Right atrium auricular region (tissue), 2 donors: ENCODE results near the gene ANGPTL2. TPM values are rescaled to one million over a fixed set of nuclear protein-coding genes. Genes with fewer than 3 reads are reported as not detected.

Experiments used
- DNase-seq: peaks from one replicate; pipeline ENCODE4 v3.0.0-alpha.2; 2019; ENCODE audit warnings: low spot score
- H3K27ac ChIP-seq, 2 donors: fragments of 200-600 bp; sonication (generic); 1 replicate in 1 of 2; 2 replicates in 1 of 2; pipeline ENCODE4 v1.5.1; 2016 to 2019
- H3K27me3 ChIP-seq, 2 donors: fragments of 200-600 bp; sonication (generic); one replicate each; pipeline versions ENCODE4 v1.5.1 to v1.6.0; 2017 to 2019
- H3K36me3 ChIP-seq: fragments of 200-600 bp; sonication (generic); one replicate; pipeline ENCODE4 v1.5.1; 2016
- H3K4me1 ChIP-seq, 2 donors: fragments of 200-600 bp; sonication (generic); one replicate each; pipeline versions ENCODE4 v1.5.1 to v1.6.0; 2017 to 2019
- H3K4me3 ChIP-seq, 2 donors: fragments of 200-600 bp; sonication (generic); 1 replicate in 1 of 2; 2 replicates in 1 of 2; pipeline ENCODE4 v1.5.1; 2017 to 2019; ENCODE audit warnings: mild to moderate bottlenecking in 1 of 2, moderate library complexity in 1 of 2
- H3K9me3 ChIP-seq, 2 donors: fragments of 200-600 bp; sonication (generic); one replicate each; pipeline ENCODE4 v1.5.1; 2019
- CTCF ChIP-seq, 2 donors: fragments of 200-600 bp; sonication (generic); IDR thresholded peaks; one replicate each; pipeline ENCODE4 v1.5.1; 2019; ENCODE audit warnings: antibody characterized with exemption in 2 of 2
- total RNA-seq, 2 donors: library from RNA; depleted of rRNA; stranded (reverse); fragments of >200 nt; gene quantifications; one replicate each; pipeline ENCODE4 v1.1.0, GENCODE V29; 2016

The ANGPTL2 gene
- total RNA-seq, 2 donors from 2014 or later, result 42.8 to 55.8 TPM

GRCh38 chr9:127139775-127140174, 17.3 kb upstream of the ANGPTL2 start:
- H3K27me3 ChIP-seq, result no peaks in the 10 kb centered on the region
- no peak for DNase-seq
- H3K36me3 ChIP-seq, result no peaks in the 10 kb centered on the region
- H3K9me3 ChIP-seq, result no peaks in the 10 kb centered on the region
- H3K4me1 ChIP-seq, result peaks cover 0 to 33% of the 10 kb centered on the region in 2 donors
- H3K4me3 ChIP-seq, result no peak overlapping the region
- no peak for TF ChIP-seq CTCF (IDR thresholded peaks at IDR 0.05)
- H3K27ac ChIP-seq, result no peak overlapping the region

- no peaks in the 10 kb centered on the region for H3K9me3 ChIP-seq
- no peaks in the 10 kb centered on the region for H3K36me3 ChIP-seq
- H3K4me1 ChIP-seq, result peaks cover 0 to 39% of the 10 kb centered on the region in 2 donors
- no peak for TF ChIP-seq CTCF (IDR thresholded peaks at IDR 0.05)
- H3K27me3 ChIP-seq, result no peaks in the 10 kb centered on the region
- peak; percentile 50 for DNase-seq
- no peak overlapping the region for H3K4me3 ChIP-seq
- H3K27ac ChIP-seq, result no peak overlapping the region
Observed at GRCh38 chr9:127139071-127139731, 16.8 kb upstream of the ANGPTL2 start.

GRCh38 chr9:127138444-127138843, 16.0 kb upstream of the ANGPTL2 start:
- Histone ChIP-seq H3K36me3 (no peaks in the 10 kb centered on the region), H3K4me1 (peaks cover 0 to 46% of the 10 kb centered on the region in 2 donors), H3K27ac (no peak overlapping the region), H3K9me3 (no peaks in the 10 kb centered on the region), H3K27me3 (no peaks in the 10 kb centered on the region), H3K4me3 (no peak overlapping the region)
- TF ChIP-seq CTCF (IDR thresholded peaks at IDR 0.05), result no peak
- DNase-seq, result peak; percentile 56

- H3K27ac ChIP-seq, result no peak overlapping the region
- H3K9me3 ChIP-seq, result no peaks in the 10 kb centered on the region
- no peaks in the 10 kb centered on the region for H3K27me3 ChIP-seq
- H3K4me1 ChIP-seq, result peaks cover 3 to 53% of the 10 kb centered on the region in 2 donors
- peak; percentile 43 for DNase-seq
- TF ChIP-seq CTCF (IDR thresholded peaks at IDR 0.05), result no peak
- H3K36me3 ChIP-seq, result no peaks in the 10 kb centered on the region
- no peak overlapping the region for H3K4me3 ChIP-seq
Observed at GRCh38 chr9:127137640-127138360, 15.4 kb upstream of the ANGPTL2 start.

- Histone ChIP-seq H3K9me3 (no peaks in the 10 kb centered on the region), H3K27ac (peak overlapping the region in 1 of 2 donors; percentile 95), H3K27me3 (no peaks in the 10 kb centered on the region), H3K4me1 (peaks cover 3 to 58% of the 10 kb centered on the region in 2 donors), H3K4me3 (no peak overlapping the region), H3K36me3 (no peaks in the 10 kb centered on the region)
- DNase-seq, result peak; percentile 36
- TF ChIP-seq CTCF (IDR thresholded peaks at IDR 0.05), result no peak
Observed at GRCh38 chr9:127136880-127137639, 14.6 kb upstream of the ANGPTL2 start.
